HCT116 (cell line): ENCODE results near the gene DPRX. TPM values are rescaled to one million over a fixed set of nuclear protein-coding genes. Genes with fewer than 3 reads are reported as not detected.

Experiments used
- ATAC-seq: fragments of 200-7000 bp; cut with Tn5 transposase; 2 replicates; pipeline ENCODE4 v1.9.1; 2020; ENCODE audit warnings: mild to moderate bottlenecking, moderate library complexity
- BruUV-seq: library from RNA; stranded (reverse); fragments of 400-500 nt; replicated peaks from 2 replicates; lab custom pipeline; 2021; lab: Mats Ljungman, UMichigan
- CTCF ChIA-PET: fragments of 300-600 bp; sonication (Branson Sonifier 250); formaldehyde crosslinking; loops from one replicate; lab custom pipeline; 2021; ENCODE audit warnings: antibody characterized with exemption; lab: Charles Lee
- POLR2A ChIA-PET: fragments of 300-600, 350-600 bp; sonication (Branson Sonifier 250); formaldehyde crosslinking; loops from one replicate; lab custom pipeline; 2021; ENCODE audit warnings: antibody characterized with exemption; lab: Charles Lee
- RAD21 ChIA-PET, 2 experiments: fragments of 300-600 bp; sonication (Branson Sonifier 250); formaldehyde crosslinking; loops; one replicate each; lab custom pipeline; 2023; ENCODE audit warnings: low total read pairs in 2 of 2; ENCODE audit not compliant: uncharacterized antibody in 2 of 2, unreplicated experiment in 2 of 2, low non-redundant PET in 1 of 2; lab: Charles Lee
- DNase-seq: peaks from one replicate; pipeline ENCODE4 v3.0.0-alpha.2; 2010; ENCODE audit warnings: low read depth, low spot score
- H2AFZ ChIP-seq: fragments of 200-600 bp; shearing (Covaris generic), sonication (generic); 2 replicates; pipeline ENCODE4 v1.6.1; 2017; ENCODE audit warnings: low read depth, mixed run types, mixed read lengths, antibody characterized with exemption, low read length; ENCODE audit not compliant: poor library complexity, severe bottlenecking
- H3K27ac ChIP-seq: 2 replicates; pipeline ENCODE4 v1.5.1; 2012; ENCODE audit warnings: low read depth, low read length
- H3K27me3 ChIP-seq: fragments of 200-600 bp; sonication (generic); 2 replicates; pipeline ENCODE4 v1.6.1; 2016; ENCODE audit warnings: mixed run types, low read length, mixed read lengths; ENCODE audit not compliant: insufficient read depth
- H3K36me3 ChIP-seq, 2 experiments: fragments of 200-500 bp in 1 of 2; fragments of 200-600 bp in 1 of 2; sonication (Bioruptor generic) in 1 of 2; sonication (generic) in 1 of 2; 2 replicates each; pipeline versions ENCODE4 v1.5.1 to v1.6.1; 2014 to 2016; ENCODE audit warnings: low read length in 2 of 2, inconsistent platforms in 1 of 2, mixed read lengths in 1 of 2, mixed run types in 1 of 2; ENCODE audit not compliant: insufficient read depth in 2 of 2, control insufficient read depth in 1 of 2
- H3K4me1 ChIP-seq, 2 experiments: fragments of 200-600 bp in 1 of 2; sonication (generic) in 1 of 2; 2 replicates each; pipeline versions ENCODE4 v1.5.1 to v1.6.1; 2012 to 2017; ENCODE audit warnings: low read length in 2 of 2, inconsistent platforms in 1 of 2, mild to moderate bottlenecking in 1 of 2, mixed read lengths in 1 of 2, mixed run types in 1 of 2, moderate library complexity in 1 of 2; ENCODE audit not compliant: insufficient read depth in 2 of 2, control insufficient read depth in 1 of 2
- H3K4me2 ChIP-seq: fragments of 200-600 bp; sonication (generic); 2 replicates; pipeline ENCODE4 v1.6.1; 2017; ENCODE audit warnings: mixed run types, low read length, mixed read lengths
- H3K4me3 ChIP-seq, 2 experiments: fragments of 200-600 bp in 1 of 2; sonication (generic) in 1 of 2; replicated peaks in 1 of 2; 2 replicates each; pipeline ENCODE4 v1.5.1; 2011 to 2016; ENCODE audit warnings: low read length in 2 of 2, control low read depth in 1 of 2, low read depth in 1 of 2, mild to moderate bottlenecking in 1 of 2, mixed read lengths in 1 of 2, mixed run types in 1 of 2
- H3K79me2 ChIP-seq: fragments of 200-600 bp; sonication (generic); 2 replicates; pipeline ENCODE4 v1.6.1; 2017; ENCODE audit warnings: mild to moderate bottlenecking, mixed run types, low read length, moderate library complexity, mixed read lengths; ENCODE audit not compliant: insufficient read depth
- H3K9ac ChIP-seq: fragments of 200-600 bp; sonication (generic); 2 replicates; pipeline ENCODE4 v1.6.1; 2016; ENCODE audit warnings: low read length, mixed read lengths
- H3K9me2 ChIP-seq: fragments of 200-600 bp; sonication (generic), shearing (Covaris generic); 2 replicates; pipeline ENCODE4 v1.6.1; 2017; ENCODE audit warnings: mixed run types, mild to moderate bottlenecking, moderate library complexity; ENCODE audit not compliant: insufficient read depth
- H3K9me3 ChIP-seq, 2 experiments: fragments of 200-500 bp in 1 of 2; fragments of 200-600 bp in 1 of 2; sonication (Bioruptor generic) in 1 of 2; sonication (generic) in 1 of 2; 2 replicates each; pipeline ENCODE4 v1.6.1; 2014 to 2017; ENCODE audit warnings: low read length in 2 of 2, mixed read lengths in 2 of 2, inconsistent platforms in 1 of 2, low read depth in 1 of 2, mild to moderate bottlenecking in 1 of 2, mixed run types in 1 of 2, moderate library complexity in 1 of 2; ENCODE audit not compliant: control insufficient read depth in 1 of 2, insufficient read depth in 1 of 2
- H4K20me1 ChIP-seq: fragments of 200-600 bp; sonication (generic), shearing (Covaris generic); 2 replicates; pipeline ENCODE4 v1.6.1; 2017; ENCODE audit warnings: mixed run types, mild to moderate bottlenecking, moderate library complexity; ENCODE audit not compliant: insufficient read depth
- EZH2 ChIP-seq: fragments of 200-600 bp; sonication (generic); IDR thresholded peaks from 2 replicates; pipeline ENCODE4 v1.6.1; 2017; ENCODE audit warnings: antibody characterized with exemption, mixed run types
- FOSL1 ChIP-seq: IDR thresholded peaks from 2 replicates; pipeline ENCODE4 v1.6.1; 2012; ENCODE audit warnings: low read depth
- MAX ChIP-seq: IDR thresholded peaks from 2 replicates; pipeline ENCODE4 v1.6.1; 2012
- POLR2A ChIP-seq: IDR thresholded peaks from 2 replicates; pipeline ENCODE4 v1.7.0; 2011; ENCODE audit warnings: borderline replicate concordance; ENCODE audit not compliant: insufficient read depth, insufficient read length; ENCODE audit errors: extremely low read depth
- SIN3A ChIP-seq: IDR thresholded peaks from 2 replicates; pipeline ENCODE4 v1.6.1; 2012; ENCODE audit warnings: low read depth
- SP1 ChIP-seq: IDR thresholded peaks from 2 replicates; pipeline ENCODE4 v1.6.1; 2012; ENCODE audit warnings: low read depth
- SRF ChIP-seq: IDR thresholded peaks from 2 replicates; pipeline ENCODE4 v1.6.1; 2012; ENCODE audit warnings: low read depth
- TCF7L2 ChIP-seq: IDR thresholded peaks from 2 replicates; pipeline ENCODE4 v1.7.0; 2011; ENCODE audit warnings: borderline replicate concordance, inconsistent platforms; ENCODE audit not compliant: insufficient read depth, insufficient read length; ENCODE audit errors: extremely low read depth
- intact Hi-C: fragments of 100-400 bp; cut with micrococcal nuclease; formaldehyde crosslinking; loops from 2 replicates; pipeline ENCODE4 v1.10.0; 2022
- total RNA-seq: library from RNA; stranded (reverse); gene quantifications from one replicate; pipeline ENCODE4 v1.2.1, GENCODE V29; 2021; ENCODE audit not compliant: unreplicated experiment
- TF ChIP-seq, protein P1 (sequence below): IDR thresholded peaks from 2 replicates; pipeline ENCODE4 v1.6.1; 2012

DPRX gene
- total RNA-seq, 1 experiment from 2014 or later = not detected

- ChIA-PET RAD21 (no interaction called here), POLR2A (no interaction called here), CTCF (no interaction called here)
- H3K27ac ChIP-seq = no peak overlapping the region
- ATAC-seq (no peak), DNase-seq (no peak)
- no peak for TF ChIP-seq EZH2
- TF ChIP-seq SIN3A = no peak
- TF ChIP-seq SRF = no peak
- no peaks in the 10 kb centered on the region for H3K4me1 ChIP-seq
- intact Hi-C loops = no loop called here
- no peak overlapping the region for H3K4me3 ChIP-seq
- H3K79me2 ChIP-seq = no peaks in the 10 kb centered on the region
- H3K9me3 ChIP-seq = peaks cover 0 to 17% of the 10 kb centered on the region in 2 experiments; a peak in 2 of 4 replicates
- H3K9me2 ChIP-seq = no peaks in the 10 kb centered on the region
- no peak overlapping the region for H3K9ac ChIP-seq
- no peak overlapping the region for H3K4me2 ChIP-seq
- no peaks in the 10 kb centered on the region for H3K36me3 ChIP-seq
- no peak overlapping the region for H2AFZ ChIP-seq
- no peaks in the 10 kb centered on the region for H4K20me1 ChIP-seq
- H3K27me3 ChIP-seq = no peaks in the 10 kb centered on the region
- BruUV-seq = no TSS peak
Observed at GRCh38 chr19:53597023-53597422, 34.8 kb upstream of the DPRX start.

DNA sequence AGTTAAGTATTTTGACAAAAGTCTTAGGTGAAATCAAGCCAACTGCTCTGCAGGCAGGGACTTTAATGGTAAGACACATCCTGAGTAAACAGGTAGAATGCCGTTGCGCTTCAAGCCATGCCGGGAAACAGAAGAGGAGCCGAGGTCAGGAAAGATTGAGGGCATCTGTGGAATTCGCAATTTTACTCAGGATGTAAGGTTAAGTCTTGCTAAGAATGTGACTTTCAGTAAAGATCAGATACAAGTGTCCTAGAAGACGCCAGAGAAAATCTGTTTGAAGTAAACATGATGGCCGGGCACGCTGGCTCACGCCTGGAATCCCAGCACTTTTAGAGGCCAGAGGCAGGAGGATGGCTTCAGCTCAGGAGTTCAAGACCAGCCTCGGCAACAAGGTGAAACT lies 33.4 kb upstream of the DPRX start:
- H3K27me3 ChIP-seq = no peaks in the 10 kb centered on the region
- CTCF ChIA-PET = no interaction called here

More for the DNA sequence above, 33.4 kb upstream of the DPRX start:
- H3K9ac ChIP-seq = no peak overlapping the region
- intact Hi-C loops = no loop called here
- no peak for DNase-seq
- H3K36me3 ChIP-seq = no peaks in the 10 kb centered on the region
- ATAC-seq = no peak
- no peak overlapping the region for H3K27ac ChIP-seq
- H3K4me3 ChIP-seq = no peak overlapping the region
- TF ChIP-seq POLR2A (no peak), FOSL1 (no peak), TCF7L2 (no peak), SP1 (no peak), MAX (no peak)
- TF ChIP-seq, protein P1, sequence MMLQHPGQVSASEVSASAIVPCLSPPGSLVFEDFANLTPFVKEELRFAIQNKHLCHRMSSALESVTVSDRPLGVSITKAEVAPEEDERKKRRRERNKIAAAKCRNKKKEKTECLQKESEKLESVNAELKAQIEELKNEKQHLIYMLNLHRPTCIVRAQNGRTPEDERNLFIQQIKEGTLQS = no peak
- BruUV-seq = no TSS peak
- no peaks in the 10 kb centered on the region for H4K20me1 ChIP-seq
- no peaks in the 10 kb centered on the region for H3K9me2 ChIP-seq
- H3K9me3 ChIP-seq = peaks cover 0 to 17% of the 10 kb centered on the region in 2 experiments; a peak in 2 of 4 replicates
- no peaks in the 10 kb centered on the region for H3K79me2 ChIP-seq
- RAD21 ChIA-PET = no interaction called here
- H3K4me1 ChIP-seq = no peaks in the 10 kb centered on the region
- no peak overlapping the region for H2AFZ ChIP-seq
- H3K4me2 ChIP-seq = no peak overlapping the region
- POLR2A ChIA-PET = no interaction called here
